ENCODE measurements around the gene VPS4A. TPM values are rescaled to one million over a fixed set of nuclear protein-coding genes. Genes with fewer than 3 reads are reported as not detected.
"Not testable (repeated sequence)": the region's sequence is repeated elsewhere in the genome, so short reads cannot be mapped to it uniquely, and the experiment has no call there.

The VPS4A gene
- total RNA-seq, 4 donors from 2014 or later: 34.2 to 41.1 (median 36.6) TPM

- Histone ChIP-seq H3K4me1 (peaks cover 6 to 39% (median 9%) of the 10 kb centered on the region in 3 donors), H3K27ac (peak overlapping the region in 1 of 4 donors; percentile 11)
- WGBS, 2 donors (ENCODE audit: low coverage in 1 of 2): 30 to 31% methylated on average over 1 of the region's 1 CpG
Measured at GRCh38 chr16:69277413-69277812, 33.7 kb upstream of the VPS4A start.

GRCh38 chr16:69283851-69284250 is 27.3 kb upstream of the VPS4A start:
- no peak for ATAC-seq
- Histone ChIP-seq H3K4me1 (peaks cover 0 to 17% (median 0%) of the 10 kb centered on the region in 3 donors), H3K27me3 (no peaks in the 10 kb centered on the region), H3K4me3 (no peak overlapping the region), H3K36me3 (peaks cover 0 to 43% of the 10 kb centered on the region in 2 donors), H3K27ac (no peak overlapping the region), H3K9me3 (no peaks in the 10 kb centered on the region)
- 80% methylated on average over 4 of the region's 4 CpGs; no CpG with 5 or more reads in 1 of the 2 donors for WGBS, 2 donors (ENCODE audit: low coverage in 1 of 2)
- TF ChIP-seq CTCF (IDR thresholded peaks at IDR 0.05): no peak
- TF ChIP-seq EP300 (IDR thresholded peaks at IDR 0.05): no peak
- no peak for TF ChIP-seq POLR2A (IDR thresholded peaks at IDR 0.05)
- TF ChIP-seq POLR2AphosphoS5 (IDR thresholded peaks at IDR 0.05): no peak

More at GRCh38 chr16:69277413-69277812, 33.7 kb upstream of the VPS4A start:
- ATAC-seq: no peak
- H3K27me3 ChIP-seq: no peaks in the 10 kb centered on the region
- H3K9me3 ChIP-seq: no peaks in the 10 kb centered on the region
- H3K36me3 ChIP-seq: peaks cover 0 to 9% of the 10 kb centered on the region in 2 donors
- H3K4me3 ChIP-seq: no peak overlapping the region
- no peak for TF ChIP-seq POLR2AphosphoS5 (IDR thresholded peaks at IDR 0.05)
- no peak for TF ChIP-seq EP300 (IDR thresholded peaks at IDR 0.05)
- no peak for TF ChIP-seq CTCF (IDR thresholded peaks at IDR 0.05)
- no peak for TF ChIP-seq POLR2A (IDR thresholded peaks at IDR 0.05)

- ATAC-seq: no peak
- 76 to 93% methylated on average over 4 of the region's 4 CpGs for WGBS, 2 donors (ENCODE audit: low coverage in 1 of 2)
Measured at GRCh38 chr16:69285240-69285639, 25.9 kb upstream of the VPS4A start.

GRCh38 chr16:69286941-69287713 is 24.0 kb upstream of the VPS4A start:
- Histone ChIP-seq H3K36me3 (peaks cover 0 to 59% of the 10 kb centered on the region in 2 donors), H3K27me3 (no peaks in the 10 kb centered on the region), H3K9me3 (no peaks in the 10 kb centered on the region), H3K4me3 (no peak overlapping the region), H3K4me1 (peaks cover 0 to 17% (median 0%) of the 10 kb centered on the region in 3 donors), H3K27ac (no peak overlapping the region)
- ATAC-seq: peak; percentile 57
- TF ChIP-seq POLR2A (IDR thresholded peaks at IDR 0.05) (no peak), CTCF (IDR thresholded peaks at IDR 0.05) (peak; percentile 60 to 65 (median 62))
- WGBS, 2 donors (ENCODE audit: low coverage in 1 of 2): 45 to 57% methylated on average over 10 to 13 of the region's 13 CpGs

More at GRCh38 chr16:69285240-69285639, 25.9 kb upstream of the VPS4A start:
- peaks cover 0 to 17% (median 0%) of the 10 kb centered on the region in 3 donors for H3K4me1 ChIP-seq
- H3K36me3 ChIP-seq: peaks cover 0 to 52% of the 10 kb centered on the region in 2 donors
- H3K27ac ChIP-seq: no peak overlapping the region
- no peaks in the 10 kb centered on the region for H3K27me3 ChIP-seq
- no peaks in the 10 kb centered on the region for H3K9me3 ChIP-seq
- no peak for TF ChIP-seq CTCF (IDR thresholded peaks at IDR 0.05)
- no peak for TF ChIP-seq POLR2A (IDR thresholded peaks at IDR 0.05)
- TF ChIP-seq EP300 (IDR thresholded peaks at IDR 0.05): no peak
- no peak for TF ChIP-seq POLR2AphosphoS5 (IDR thresholded peaks at IDR 0.05)
- no peak overlapping the region for H3K4me3 ChIP-seq

GRCh38 chr16:69291657-69292056 is 19.5 kb upstream of the VPS4A start:
- ATAC-seq, H3K27me3 ChIP-seq, H3K4me3 ChIP-seq, H3K27ac ChIP-seq, H3K9me3 ChIP-seq: not testable (repeated sequence)
- 91 to 96% methylated on average over 7 to 8 of the region's 9 CpGs for WGBS, 2 donors (ENCODE audit: low coverage in 1 of 2)
- H3K36me3 ChIP-seq: peaks cover 0 to 40% of the 10 kb centered on the region in 2 donors
- peaks cover 0 to 12% (median 0%) of the 10 kb centered on the region in 3 donors for H3K4me1 ChIP-seq
